Cerebellar nuclear complex (tissue), 1 donor: ENCODE results near the gene TENT5A.

Experiments used
- DNase-seq, 2 experiments: peaks; one replicate each; lab custom pipeline; 2025; lab: John Stamatoyannopoulos, UW

The TENT5A gene

DNA sequence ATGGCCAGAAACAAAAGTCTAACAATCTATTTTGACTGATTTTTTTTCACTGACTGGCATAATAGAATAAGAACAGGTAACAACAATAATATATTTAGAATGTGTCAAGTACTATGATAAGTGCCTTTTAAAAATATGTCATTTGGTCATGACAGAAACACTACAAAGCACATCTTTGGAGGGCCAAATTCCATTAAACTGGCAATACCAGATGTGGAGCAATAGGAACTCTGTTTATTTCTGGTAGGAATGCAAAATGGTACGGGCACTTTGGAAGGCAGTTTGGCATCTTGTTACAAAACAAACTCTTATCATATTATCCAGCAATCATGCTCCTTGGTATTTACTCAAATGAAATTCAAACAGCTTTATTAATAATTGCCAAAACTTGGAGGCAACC lies 39.3 kb downstream of the TENT5A start:
- DNase-seq = no peak

DNA sequence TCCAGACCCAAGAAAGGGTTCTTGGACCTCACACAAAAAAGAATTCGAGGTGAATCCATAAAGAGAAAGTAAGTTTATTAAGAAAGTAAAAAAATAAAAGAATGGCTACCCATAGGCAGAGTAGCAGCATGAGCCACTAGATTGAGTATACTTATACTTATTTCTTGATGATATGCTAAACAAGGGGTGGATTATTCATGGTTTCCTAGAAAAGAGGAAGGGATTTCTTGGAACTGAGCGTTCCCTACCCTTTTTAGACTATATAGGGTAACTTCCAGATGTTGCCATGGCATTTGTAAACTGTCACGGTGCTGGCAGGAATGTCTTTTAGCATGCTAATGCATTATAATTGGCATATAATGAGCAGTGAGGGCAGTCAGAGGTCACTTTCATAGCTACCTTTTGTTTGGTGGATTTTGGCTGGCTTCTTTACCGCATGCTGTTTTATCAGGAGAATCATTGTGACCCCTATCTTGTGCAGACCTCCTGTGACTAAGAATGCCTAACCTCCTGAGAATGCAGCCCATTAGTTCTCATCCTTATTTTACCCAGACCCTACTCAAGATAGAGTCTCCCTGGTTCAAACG lies 44.3 kb downstream of the TENT5A start:
- DNase-seq = no peak

DNA sequence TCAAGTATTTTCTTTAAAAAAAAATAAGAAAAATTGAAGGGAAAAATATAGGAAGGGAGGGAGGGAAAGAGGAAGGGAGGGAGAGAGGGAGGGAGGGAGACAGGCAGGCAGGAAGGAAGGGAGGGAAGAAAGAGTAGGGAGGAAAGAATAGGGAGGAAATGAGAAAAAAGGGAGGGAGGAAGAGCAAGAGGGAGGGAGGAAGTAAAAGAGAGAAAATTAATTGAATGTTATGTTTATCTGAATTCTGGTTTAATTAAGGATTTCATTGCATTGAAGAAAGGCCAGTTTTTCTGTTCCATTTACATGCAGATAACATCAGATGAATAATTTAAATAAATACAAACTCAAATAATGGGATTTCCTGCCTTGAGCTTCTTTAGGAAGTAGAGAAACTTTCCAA lies 47.8 kb downstream of the TENT5A start:
- DNase-seq = no peak

DNA sequence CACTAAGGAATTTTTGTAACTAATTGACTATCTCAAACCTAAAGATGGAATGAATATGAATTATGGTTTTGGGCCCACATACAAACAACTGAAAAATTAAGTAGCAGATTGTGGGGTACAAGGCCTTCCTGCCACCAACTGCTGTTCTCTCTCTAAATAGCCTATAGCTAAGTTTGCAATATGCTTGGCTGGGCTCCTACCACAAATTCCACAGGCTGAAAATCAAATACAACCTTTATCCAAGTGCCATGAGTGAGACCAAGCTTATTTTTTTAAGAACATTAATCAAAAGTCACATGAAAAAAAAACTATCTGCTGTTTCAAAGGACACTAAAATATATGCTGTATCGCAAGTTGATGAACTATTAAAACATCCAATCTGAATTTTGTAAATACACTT lies 52.1 kb downstream of the TENT5A start:
- DNase-seq = no peak

DNA sequence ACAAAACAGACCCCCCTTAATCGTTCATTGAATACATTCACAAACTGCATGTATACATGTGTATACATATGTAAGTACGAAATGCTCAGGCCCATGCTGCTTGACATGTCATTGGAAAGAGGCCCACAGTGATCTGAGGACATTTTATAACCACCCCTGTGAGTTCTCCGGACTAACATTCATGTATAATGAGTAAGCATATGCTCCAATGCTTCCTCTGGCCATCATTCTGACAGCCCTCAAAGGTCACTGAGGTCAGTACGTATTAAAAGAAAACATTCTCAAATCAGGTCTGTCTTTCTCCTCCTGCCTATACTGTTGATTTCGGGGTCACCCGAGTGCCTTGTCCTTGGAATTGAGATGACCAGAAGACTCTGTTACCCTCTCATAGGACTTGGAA lies 54.9 kb downstream of the TENT5A start:
- no peak for DNase-seq

DNA sequence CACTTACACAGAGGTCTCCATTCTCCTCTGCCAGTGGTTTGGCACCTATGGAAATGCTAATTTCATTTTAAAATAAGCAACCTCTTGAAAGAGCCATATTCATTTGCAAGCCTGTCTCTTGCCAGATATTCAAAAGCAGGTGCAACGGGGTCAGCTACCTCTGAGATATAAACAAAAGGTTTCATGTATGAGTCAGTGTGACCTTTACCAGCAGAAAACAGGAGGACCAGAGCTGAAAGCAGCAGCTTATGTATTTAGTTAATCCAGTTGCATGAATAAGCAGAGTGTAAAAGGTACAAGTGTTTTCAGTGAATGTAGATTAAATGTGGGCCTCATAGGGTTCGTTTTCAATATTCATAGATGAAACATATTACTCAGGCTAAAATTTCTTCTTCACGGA lies 56.0 kb downstream of the TENT5A start:
- no peak for DNase-seq
